ENCODE measurements around the gene ZNF367. TPM values are rescaled to one million over a fixed set of nuclear protein-coding genes. Genes with fewer than 3 reads are reported as not detected.
A peak's percentile ranks its signal among the peaks of the same experiment; 100 is the strongest.

Gene ZNF367
- polyA plus RNA-seq, 1 of the 3 experiments (the other 2 are of a cell fraction), result 1.5 TPM

DNA sequence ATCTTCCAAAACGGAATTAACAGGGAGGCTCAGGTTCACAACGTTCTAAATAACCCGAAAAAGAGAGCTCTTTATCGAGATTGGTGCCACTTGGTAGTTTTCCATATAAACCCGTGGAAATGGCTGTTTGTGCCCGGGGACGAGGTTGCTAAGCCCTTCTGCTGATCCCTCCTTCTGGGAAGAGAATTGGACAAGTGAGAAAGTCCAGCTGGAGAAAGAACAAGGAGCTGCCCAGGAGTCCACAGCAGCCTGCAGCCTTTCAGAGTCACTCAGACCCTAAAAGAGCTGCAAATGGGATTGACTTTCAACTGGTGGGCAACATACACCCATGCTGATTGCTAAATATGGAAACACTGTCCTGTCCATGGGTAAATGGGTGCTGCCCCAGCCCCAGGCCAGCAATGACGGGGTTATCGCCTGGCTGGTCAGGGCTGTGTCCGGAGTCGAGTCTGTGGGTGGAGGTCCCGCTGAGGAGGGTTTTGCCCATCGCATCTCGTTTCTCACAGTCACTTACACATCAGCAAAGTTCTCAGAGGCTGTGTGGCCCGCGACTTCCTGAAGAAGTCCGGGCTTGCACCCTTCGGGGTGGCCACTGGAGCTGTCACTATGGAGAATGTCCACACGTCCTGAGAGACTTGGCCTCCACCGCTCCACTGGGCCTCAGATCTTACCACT, 75.5 kb downstream of the ZNF367 start:
- Histone ChIP-seq H3K9me2 (no peaks in the 10 kb centered on the region), H3F3A (replicated peaks; ENCODE audit: insufficient read depth) (peaks cover 53% of the 10 kb centered on the region), H3K9me3 (no peaks in the 10 kb centered on the region), H3K9ac (no peak overlapping the region), H3K27ac (ENCODE audit: low read depth in 2 of 2, low read length in 1 of 2) (peak overlapping the region in 1 of 2 experiments; percentile 8; a peak in 1 of 4 replicates), H3K79me2 (ENCODE audit: insufficient read depth) (no peaks in the 10 kb centered on the region), H4K20me1 (ENCODE audit: insufficient read depth) (no peaks in the 10 kb centered on the region), H3K36me3 (replicated peaks in 1 of 2; ENCODE audit: control insufficient read depth in 1 of 2, insufficient read depth in 2 of 2, low read length in 1 of 2) (peaks cover 0 to 16% of the 10 kb centered on the region in 2 experiments), H3K4me3 (ENCODE audit: low read depth in 2 of 2, low read length in 1 of 2) (no peak overlapping the region), H3K4me1 (ENCODE audit: control insufficient read depth in 1 of 2, insufficient read depth in 2 of 2, low read depth in 1 of 2, low read length in 1 of 2) (peaks cover 2 to 34% of the 10 kb centered on the region in 2 experiments; a peak in 3 of 4 replicates), H3K27me3 (ENCODE audit: insufficient read depth) (no peaks in the 10 kb centered on the region), H2AFZ (ENCODE audit: low read depth) (no peak overlapping the region), H3K4me2 (no peak overlapping the region)
- 95% methylated on average over 20 of the region's 20 CpGs for WGBS (ENCODE audit: low lambda C conversion rate)
- ChIA-PET POLR2A (no interaction called here), CTCF (interaction anchor here (1.0 to 3.3 kb wide), 2 partner anchors 16 to 96 kb away, joined by 3 to 19 read pairs; no protein-coding TSS in a partner anchor)
- TF ChIP-seq CHD2 (IDR thresholded peaks at IDR 0.05; ENCODE audit: low read length, partially characterized antibody) (no peak), FOXM1 (IDR thresholded peaks at IDR 0.05; ENCODE audit: low read depth) (no peak), MEF2A (IDR thresholded peaks at IDR 0.05; ENCODE audit: borderline replicate concordance, low read depth) (no peak), NRF1 (IDR thresholded peaks at IDR 0.05; ENCODE audit: low read depth, low read length) (no peak), SIN3A (IDR thresholded peaks at IDR 0.05; ENCODE audit: borderline replicate concordance, low read depth, low read length) (no peak), EP300 (IDR thresholded peaks at IDR 0.05; ENCODE audit: borderline replicate concordance in 1 of 2, low read depth in 1 of 2, low read length in 1 of 2) (no peak), RCOR1 (IDR thresholded peaks at IDR 0.05; ENCODE audit: low read length) (no peak), JUND (IDR thresholded peaks at IDR 0.05) (no peak), FOXJ3 (CRISPR knock-in tag; IDR thresholded peaks at IDR 0.05) (no peak), SMC3 (IDR thresholded peaks at IDR 0.05; ENCODE audit: low read depth, low read length) (no peak), EZH2phosphoT487 (IDR thresholded peaks at IDR 0.05; ENCODE audit: borderline replicate concordance, low read depth) (no peak), TAF1 (IDR thresholded peaks at IDR 0.05; ENCODE audit: borderline replicate concordance, low read depth, low read length) (no peak)
- no peak for DNase-seq

DNA sequence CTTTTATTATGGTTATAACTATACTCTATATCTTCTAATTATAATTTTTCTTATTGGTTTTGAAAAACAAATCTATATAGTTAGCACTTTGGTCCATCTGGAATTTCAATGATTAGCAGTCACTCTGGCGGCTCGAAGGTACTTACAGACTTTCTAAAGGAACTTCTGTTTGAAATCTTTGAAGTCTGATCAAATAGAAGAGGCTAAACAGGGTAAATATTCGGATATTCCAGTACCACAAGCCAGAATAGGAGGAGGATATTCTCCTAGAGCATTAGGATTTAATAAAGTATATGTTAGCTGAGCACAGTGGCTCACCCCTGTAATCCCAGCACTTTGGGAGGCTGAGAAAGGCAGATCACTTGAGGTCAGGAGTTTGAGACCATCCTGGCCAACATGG, 77.5 kb downstream of the ZNF367 start:
- ChIA-PET POLR2A (no interaction called here), CTCF (no interaction called here)
- H3K9me3 ChIP-seq, result no peaks in the 10 kb centered on the region
- 94% methylated on average over 3 of the region's 3 CpGs for WGBS (ENCODE audit: low lambda C conversion rate)
- H3K9ac ChIP-seq, result no peak overlapping the region
- no peaks in the 10 kb centered on the region for H3K79me2 ChIP-seq (ENCODE audit: insufficient read depth)
- no peak for DNase-seq
- H2AFZ ChIP-seq (ENCODE audit: low read depth), result no peak overlapping the region
- no peak overlapping the region for H3K4me3 ChIP-seq (ENCODE audit: low read depth in 2 of 2, low read length in 1 of 2)
- peaks cover 0 to 23% of the 10 kb centered on the region in 2 experiments for H3K36me3 ChIP-seq (replicated peaks in 1 of 2; ENCODE audit: control insufficient read depth in 1 of 2, insufficient read depth in 2 of 2, low read length in 1 of 2)
- H3K4me1 ChIP-seq (ENCODE audit: control insufficient read depth in 1 of 2, insufficient read depth in 2 of 2, low read depth in 1 of 2, low read length in 1 of 2), result peaks cover 2 to 34% of the 10 kb centered on the region in 2 experiments; a peak in 3 of 4 replicates
- no peaks in the 10 kb centered on the region for H3K9me2 ChIP-seq
- no peak overlapping the region for H3K4me2 ChIP-seq
- TF ChIP-seq, protein P1, sequence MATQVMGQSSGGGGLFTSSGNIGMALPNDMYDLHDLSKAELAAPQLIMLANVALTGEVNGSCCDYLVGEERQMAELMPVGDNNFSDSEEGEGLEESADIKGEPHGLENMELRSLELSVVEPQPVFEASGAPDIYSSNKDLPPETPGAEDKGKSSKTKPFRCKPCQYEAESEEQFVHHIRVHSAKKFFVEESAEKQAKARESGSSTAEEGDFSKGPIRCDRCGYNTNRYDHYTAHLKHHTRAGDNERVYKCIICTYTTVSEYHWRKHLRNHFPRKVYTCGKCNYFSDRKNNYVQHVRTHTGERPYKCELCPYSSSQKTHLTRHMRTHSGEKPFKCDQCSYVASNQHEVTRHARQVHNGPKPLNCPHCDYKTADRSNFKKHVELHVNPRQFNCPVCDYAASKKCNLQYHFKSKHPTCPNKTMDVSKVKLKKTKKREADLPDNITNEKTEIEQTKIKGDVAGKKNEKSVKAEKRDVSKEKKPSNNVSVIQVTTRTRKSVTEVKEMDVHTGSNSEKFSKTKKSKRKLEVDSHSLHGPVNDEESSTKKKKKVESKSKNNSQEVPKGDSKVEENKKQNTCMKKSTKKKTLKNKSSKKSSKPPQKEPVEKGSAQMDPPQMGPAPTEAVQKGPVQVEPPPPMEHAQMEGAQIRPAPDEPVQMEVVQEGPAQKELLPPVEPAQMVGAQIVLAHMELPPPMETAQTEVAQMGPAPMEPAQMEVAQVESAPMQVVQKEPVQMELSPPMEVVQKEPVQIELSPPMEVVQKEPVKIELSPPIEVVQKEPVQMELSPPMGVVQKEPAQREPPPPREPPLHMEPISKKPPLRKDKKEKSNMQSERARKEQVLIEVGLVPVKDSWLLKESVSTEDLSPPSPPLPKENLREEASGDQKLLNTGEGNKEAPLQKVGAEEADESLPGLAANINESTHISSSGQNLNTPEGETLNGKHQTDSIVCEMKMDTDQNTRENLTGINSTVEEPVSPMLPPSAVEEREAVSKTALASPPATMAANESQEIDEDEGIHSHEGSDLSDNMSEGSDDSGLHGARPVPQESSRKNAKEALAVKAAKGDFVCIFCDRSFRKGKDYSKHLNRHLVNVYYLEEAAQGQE (IDR thresholded peaks at IDR 0.05; ENCODE audit: low read depth, low read length), result no peak
- no peak for TF ChIP-seq FOXJ3 (CRISPR knock-in tag; IDR thresholded peaks at IDR 0.05)
- no peak for TF ChIP-seq MEF2A (IDR thresholded peaks at IDR 0.05; ENCODE audit: borderline replicate concordance, low read depth)
- TF ChIP-seq RXRA (IDR thresholded peaks at IDR 0.05; ENCODE audit: borderline replicate concordance, low read depth), result no peak
- no peak for TF ChIP-seq NFIC (IDR thresholded peaks at IDR 0.05; ENCODE audit: borderline replicate concordance)
- TF ChIP-seq YY1 (IDR thresholded peaks at IDR 0.05; ENCODE audit: low read depth), result no peak
- TF ChIP-seq, protein P2, sequence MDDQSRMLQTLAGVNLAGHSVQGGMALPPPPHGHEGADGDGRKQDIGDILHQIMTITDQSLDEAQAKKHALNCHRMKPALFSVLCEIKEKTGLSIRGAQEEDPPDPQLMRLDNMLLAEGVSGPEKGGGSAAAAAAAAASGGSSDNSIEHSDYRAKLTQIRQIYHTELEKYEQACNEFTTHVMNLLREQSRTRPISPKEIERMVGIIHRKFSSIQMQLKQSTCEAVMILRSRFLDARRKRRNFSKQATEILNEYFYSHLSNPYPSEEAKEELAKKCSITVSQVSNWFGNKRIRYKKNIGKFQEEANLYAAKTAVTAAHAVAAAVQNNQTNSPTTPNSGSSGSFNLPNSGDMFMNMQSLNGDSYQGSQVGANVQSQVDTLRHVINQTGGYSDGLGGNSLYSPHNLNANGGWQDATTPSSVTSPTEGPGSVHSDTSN (IDR thresholded peaks at IDR 0.05), result no peak
- no peak for TF ChIP-seq JUND (IDR thresholded peaks at IDR 0.05)
- TF ChIP-seq, protein P3, sequence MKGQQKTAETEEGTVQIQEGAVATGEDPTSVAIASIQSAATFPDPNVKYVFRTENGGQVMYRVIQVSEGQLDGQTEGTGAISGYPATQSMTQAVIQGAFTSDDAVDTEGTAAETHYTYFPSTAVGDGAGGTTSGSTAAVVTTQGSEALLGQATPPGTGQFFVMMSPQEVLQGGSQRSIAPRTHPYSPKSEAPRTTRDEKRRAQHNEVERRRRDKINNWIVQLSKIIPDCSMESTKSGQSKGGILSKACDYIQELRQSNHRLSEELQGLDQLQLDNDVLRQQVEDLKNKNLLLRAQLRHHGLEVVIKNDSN (IDR thresholded peaks at IDR 0.05; ENCODE audit: borderline replicate concordance, low read depth), result no peak
- no peak for TF ChIP-seq FOXM1 (IDR thresholded peaks at IDR 0.05; ENCODE audit: low read depth)
- TF ChIP-seq EZH2phosphoT487 (IDR thresholded peaks at IDR 0.05; ENCODE audit: borderline replicate concordance, low read depth), result no peak
- no peak for TF ChIP-seq TEAD4 (IDR thresholded peaks at IDR 0.05; ENCODE audit: borderline replicate concordance, insufficient read depth)
- TF ChIP-seq GATA2 (CRISPR knock-in tag; IDR thresholded peaks at IDR 0.05), result no peak
- TF ChIP-seq CHD2 (IDR thresholded peaks at IDR 0.05; ENCODE audit: low read length, partially characterized antibody), result no peak
- H3K27ac ChIP-seq (ENCODE audit: low read depth in 2 of 2, low read length in 1 of 2), result peak overlapping the region in 1 of 2 experiments; percentile 95; a peak in 3 of 4 replicates
- H3K27me3 ChIP-seq (ENCODE audit: insufficient read depth), result no peaks in the 10 kb centered on the region
- H4K20me1 ChIP-seq (ENCODE audit: insufficient read depth), result no peaks in the 10 kb centered on the region
- peaks cover 43% of the 10 kb centered on the region for H3F3A ChIP-seq (replicated peaks; ENCODE audit: insufficient read depth)
